Measurements from ENCODE around the gene CCND1.

The CCND1 gene

GRCh38 chr11:69642549-69642912, 1.6 kb downstream of the CCND1 start:
- DNase-seq, result no peak

- DNase-seq, result peak; percentile 79
Observed at GRCh38 chr11:69642913-69643632, 2.1 kb downstream of the CCND1 start.

GRCh38 chr11:69643646-69644045, 2.7 kb downstream of the CCND1 start:
- DNase-seq, result no peak

- no peak for DNase-seq
Observed at GRCh38 chr11:69644071-69644961, 3.4 kb downstream of the CCND1 start.

GRCh38 chr11:69644962-69645675, 4.2 kb downstream of the CCND1 start:
- DNase-seq, result no peak

GRCh38 chr11:69645801-69646492, 5.0 kb downstream of the CCND1 start:
- no peak for DNase-seq

- no peak for DNase-seq
Observed at GRCh38 chr11:69646493-69647389, 5.8 kb downstream of the CCND1 start.

GRCh38 chr11:69647390-69647748, 6.4 kb downstream of the CCND1 start:
- DNase-seq, result no peak

GRCh38 chr11:69647761-69648497, 7.0 kb downstream of the CCND1 start:
- no peak for DNase-seq

GRCh38 chr11:69648679-69649575, 8.0 kb downstream of the CCND1 start:
- no peak for DNase-seq

- no peak for DNase-seq
Observed at GRCh38 chr11:69649576-69649900, 8.6 kb downstream of the CCND1 start.

- no peak for DNase-seq
Observed at GRCh38 chr11:69650081-69650831, 9.3 kb downstream of the CCND1 start.

- DNase-seq, result no peak
Observed at GRCh38 chr11:69650832-69651344, 9.9 kb downstream of the CCND1 start.

GRCh38 chr11:69651834-69652620, 11.1 kb downstream of the CCND1 start:
- DNase-seq, result no peak

- DNase-seq, result no peak
Observed at GRCh38 chr11:69652999-69653398, 12.0 kb downstream of the CCND1 start.

GRCh38 chr11:69653406-69653960, 12.5 kb downstream of the CCND1 start:
- DNase-seq, result no peak

GRCh38 chr11:69654001-69654659, 13.2 kb downstream of the CCND1 start:
- no peak for DNase-seq

Measured in activated CD4-positive, CD25-positive, alpha-beta regulatory T cell treated with anti-CD3 and anti-CD28 coated beads, Interleukin-2, amount 50 U/mL, for 72 hours (primary cell).